HL-60 (cell line): ENCODE data around the gene ADAMTSL3.

Source experiments
- DNase-seq, 2 experiments: peaks; one replicate each; pipeline ENCODE4 v3.0.0-alpha.2; 2010 to 2020; ENCODE audit warnings: low read depth in 1 of 2, low spot score in 1 of 2
- H3K27ac ChIP-seq: fragments of 250-450 bp; sonication (Bioruptor Pico); replicated peaks from 2 replicates; pipeline ENCODE4 v1.5.1; 2020; ENCODE audit warnings: mild to moderate bottlenecking, moderate library complexity
- H3K27me3 ChIP-seq: fragments of 250-450 bp; sonication (Bioruptor Pico); 2 replicates; pipeline ENCODE4 v1.5.1; 2021; ENCODE audit warnings: mild to moderate bottlenecking, moderate library complexity; ENCODE audit not compliant: insufficient read depth, poor library complexity, severe bottlenecking
- H3K4me3 ChIP-seq: replicated peaks from 2 replicates; pipeline ENCODE4 v1.5.1; 2011; ENCODE audit warnings: mild to moderate bottlenecking, control low read depth, low read length; ENCODE audit not compliant: insufficient read depth
- GABPA ChIP-seq: IDR thresholded peaks from 2 replicates; pipeline ENCODE4 v1.6.1; 2012; ENCODE audit warnings: low read depth
- POLR2AphosphoS5 ChIP-seq: IDR thresholded peaks from 2 replicates; pipeline ENCODE4 v1.6.1; 2012; ENCODE audit warnings: low read depth
- SPI1 ChIP-seq: IDR thresholded peaks from 2 replicates; pipeline ENCODE4 v1.6.1; 2012; ENCODE audit warnings: low read depth, mild to moderate bottlenecking, borderline replicate concordance
- TF ChIP-seq, protein P1 (sequence below): IDR thresholded peaks from one replicate; pipeline ENCODE4 v1.5.1; 2011; ENCODE audit warnings: low read length, control low read depth, inconsistent platforms; ENCODE audit not compliant: insufficient read depth
- TF ChIP-seq, protein P2 (sequence below): IDR thresholded peaks from 2 replicates; pipeline ENCODE4 v1.6.1; 2012; ENCODE audit warnings: low read depth; ENCODE audit not compliant: insufficient replicate concordance

ADAMTSL3 gene

DNA sequence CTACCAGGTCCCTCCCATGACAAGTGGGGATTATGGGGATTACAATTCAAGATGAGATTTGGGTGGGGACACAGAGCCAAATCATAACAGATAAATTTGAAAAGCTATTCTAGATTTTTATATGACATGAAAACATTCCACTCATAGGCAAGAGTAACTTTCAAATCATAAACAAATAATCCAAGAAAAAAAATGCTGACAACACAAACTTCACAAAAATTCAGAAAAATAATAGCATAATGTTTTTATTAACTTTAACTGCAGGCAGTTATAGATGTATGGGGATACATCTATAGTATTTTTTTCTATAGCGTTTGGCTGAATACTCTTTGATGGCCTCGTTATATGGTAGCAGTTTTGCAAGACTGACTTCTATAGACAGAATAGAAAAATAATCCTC, 243.1 kb downstream of the ADAMTSL3 start:
- no peak for DNase-seq
- Histone ChIP-seq H3K4me3 (no peak overlapping the region), H3K27me3 (peaks cover 2% of the 10 kb centered on the region), H3K27ac (no peak overlapping the region)
- TF ChIP-seq GABPA (no peak), SPI1 (no peak), POLR2AphosphoS5 (no peak)
- TF ChIP-seq, protein P1, sequence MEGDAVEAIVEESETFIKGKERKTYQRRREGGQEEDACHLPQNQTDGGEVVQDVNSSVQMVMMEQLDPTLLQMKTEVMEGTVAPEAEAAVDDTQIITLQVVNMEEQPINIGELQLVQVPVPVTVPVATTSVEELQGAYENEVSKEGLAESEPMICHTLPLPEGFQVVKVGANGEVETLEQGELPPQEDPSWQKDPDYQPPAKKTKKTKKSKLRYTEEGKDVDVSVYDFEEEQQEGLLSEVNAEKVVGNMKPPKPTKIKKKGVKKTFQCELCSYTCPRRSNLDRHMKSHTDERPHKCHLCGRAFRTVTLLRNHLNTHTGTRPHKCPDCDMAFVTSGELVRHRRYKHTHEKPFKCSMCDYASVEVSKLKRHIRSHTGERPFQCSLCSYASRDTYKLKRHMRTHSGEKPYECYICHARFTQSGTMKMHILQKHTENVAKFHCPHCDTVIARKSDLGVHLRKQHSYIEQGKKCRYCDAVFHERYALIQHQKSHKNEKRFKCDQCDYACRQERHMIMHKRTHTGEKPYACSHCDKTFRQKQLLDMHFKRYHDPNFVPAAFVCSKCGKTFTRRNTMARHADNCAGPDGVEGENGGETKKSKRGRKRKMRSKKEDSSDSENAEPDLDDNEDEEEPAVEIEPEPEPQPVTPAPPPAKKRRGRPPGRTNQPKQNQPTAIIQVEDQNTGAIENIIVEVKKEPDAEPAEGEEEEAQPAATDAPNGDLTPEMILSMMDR: no peak
- TF ChIP-seq, protein P2, sequence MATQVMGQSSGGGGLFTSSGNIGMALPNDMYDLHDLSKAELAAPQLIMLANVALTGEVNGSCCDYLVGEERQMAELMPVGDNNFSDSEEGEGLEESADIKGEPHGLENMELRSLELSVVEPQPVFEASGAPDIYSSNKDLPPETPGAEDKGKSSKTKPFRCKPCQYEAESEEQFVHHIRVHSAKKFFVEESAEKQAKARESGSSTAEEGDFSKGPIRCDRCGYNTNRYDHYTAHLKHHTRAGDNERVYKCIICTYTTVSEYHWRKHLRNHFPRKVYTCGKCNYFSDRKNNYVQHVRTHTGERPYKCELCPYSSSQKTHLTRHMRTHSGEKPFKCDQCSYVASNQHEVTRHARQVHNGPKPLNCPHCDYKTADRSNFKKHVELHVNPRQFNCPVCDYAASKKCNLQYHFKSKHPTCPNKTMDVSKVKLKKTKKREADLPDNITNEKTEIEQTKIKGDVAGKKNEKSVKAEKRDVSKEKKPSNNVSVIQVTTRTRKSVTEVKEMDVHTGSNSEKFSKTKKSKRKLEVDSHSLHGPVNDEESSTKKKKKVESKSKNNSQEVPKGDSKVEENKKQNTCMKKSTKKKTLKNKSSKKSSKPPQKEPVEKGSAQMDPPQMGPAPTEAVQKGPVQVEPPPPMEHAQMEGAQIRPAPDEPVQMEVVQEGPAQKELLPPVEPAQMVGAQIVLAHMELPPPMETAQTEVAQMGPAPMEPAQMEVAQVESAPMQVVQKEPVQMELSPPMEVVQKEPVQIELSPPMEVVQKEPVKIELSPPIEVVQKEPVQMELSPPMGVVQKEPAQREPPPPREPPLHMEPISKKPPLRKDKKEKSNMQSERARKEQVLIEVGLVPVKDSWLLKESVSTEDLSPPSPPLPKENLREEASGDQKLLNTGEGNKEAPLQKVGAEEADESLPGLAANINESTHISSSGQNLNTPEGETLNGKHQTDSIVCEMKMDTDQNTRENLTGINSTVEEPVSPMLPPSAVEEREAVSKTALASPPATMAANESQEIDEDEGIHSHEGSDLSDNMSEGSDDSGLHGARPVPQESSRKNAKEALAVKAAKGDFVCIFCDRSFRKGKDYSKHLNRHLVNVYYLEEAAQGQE: no peak

DNA sequence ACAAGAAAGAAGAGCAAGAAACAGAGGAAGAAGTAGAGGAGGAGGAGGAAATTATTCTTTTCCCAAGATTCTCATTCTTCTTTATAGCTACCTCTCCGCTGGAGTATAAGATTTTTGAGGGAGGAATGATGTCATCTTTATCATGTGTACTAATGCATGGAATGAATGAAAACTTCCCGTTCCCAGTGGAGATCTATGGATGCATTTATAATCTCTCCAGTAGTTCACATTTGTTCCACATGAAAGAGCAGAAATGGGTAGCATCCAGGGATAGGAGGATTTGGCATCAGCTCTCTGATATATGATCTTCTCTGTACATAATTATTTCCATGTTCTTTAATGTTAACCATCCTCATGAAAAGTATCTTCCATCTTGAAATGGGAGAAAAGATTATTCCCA, 244.4 kb downstream of the ADAMTSL3 start:
- DNase-seq: no peak
- Histone ChIP-seq H3K4me3 (no peak overlapping the region), H3K27ac (no peak overlapping the region), H3K27me3 (peaks cover 2% of the 10 kb centered on the region)
- no peak for TF ChIP-seq GABPA
- TF ChIP-seq SPI1: no peak
- TF ChIP-seq POLR2AphosphoS5: no peak
- TF ChIP-seq, protein P2: no peak
- TF ChIP-seq, protein P1: no peak

DNA sequence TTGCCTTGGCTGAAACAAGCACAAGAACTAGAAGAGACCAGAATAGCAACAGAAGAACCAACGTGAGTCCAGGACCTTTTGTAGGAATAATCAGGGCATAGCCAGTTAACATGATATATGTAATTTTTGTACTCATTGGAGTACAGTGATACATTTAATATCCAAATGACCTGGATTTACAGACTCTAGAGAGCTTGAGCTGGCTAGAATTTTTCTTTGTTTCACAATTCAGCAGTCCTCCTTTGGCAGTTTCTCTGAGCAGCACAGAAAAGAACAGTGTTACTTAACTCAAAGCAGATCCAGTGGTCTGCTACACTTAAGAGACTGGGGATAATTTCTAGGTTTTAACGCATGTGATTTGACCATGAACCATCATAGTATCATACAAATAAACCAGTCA, 245.7 kb downstream of the ADAMTSL3 start:
- no peak overlapping the region for H3K4me3 ChIP-seq
- DNase-seq: no peak
- H3K27me3 ChIP-seq: peaks cover 2% of the 10 kb centered on the region
- H3K27ac ChIP-seq: no peak overlapping the region
- TF ChIP-seq, protein P1: no peak
- TF ChIP-seq, protein P2: no peak
- TF ChIP-seq POLR2AphosphoS5 (no peak), SPI1 (no peak), GABPA (no peak)
